Thoracic aorta (tissue), 2 donors: ENCODE measurements around the gene VASN. TPM values are rescaled to one million over a fixed set of nuclear protein-coding genes. Genes with fewer than 3 reads are reported as not detected.

Experiments used
- ATAC-seq: fragments of 150-250 bp; one replicate; pipeline ENCODE4 v1.8.0; 2017; ENCODE audit warnings: low read depth; ENCODE audit not compliant: insufficient number of reproducible peaks, low FRiP score
- DNase-seq: peaks from one replicate; pipeline ENCODE4 v3.0.0-alpha.2; 2020; ENCODE audit warnings: low spot score
- H3K27ac ChIP-seq, 2 donors: fragments of 200-600 bp; sonication (generic); 1 replicate in 1 of 2; 2 replicates in 1 of 2; pipeline ENCODE4 v1.5.1; 2016; ENCODE audit warnings: mild to moderate bottlenecking in 2 of 2, moderate library complexity in 2 of 2
- H3K27me3 ChIP-seq: fragments of 200-600 bp; sonication (generic); replicated peaks from 2 replicates; pipeline ENCODE4 v1.6.0; 2016; ENCODE audit warnings: mild to moderate bottlenecking; ENCODE audit not compliant: insufficient read depth
- H3K36me3 ChIP-seq: fragments of 200-600 bp; sonication (generic); one replicate; pipeline ENCODE4 v1.5.1; 2016
- H3K4me1 ChIP-seq, 2 donors: fragments of 200-600 bp; sonication (generic); 1 replicate in 1 of 2; 2 replicates in 1 of 2; pipeline versions ENCODE4 v1.5.1 to v1.6.0; 2016; ENCODE audit warnings: low read depth in 2 of 2, mild to moderate bottlenecking in 1 of 2; ENCODE audit not compliant: control insufficient read depth in 1 of 2
- H3K4me3 ChIP-seq: fragments of 200-600 bp; sonication (generic); 2 replicates; pipeline ENCODE4 v1.5.1; 2016; ENCODE audit warnings: mild to moderate bottlenecking
- H3K9me3 ChIP-seq: fragments of 200-600 bp; sonication (generic); 2 replicates; pipeline ENCODE4 v1.5.1; 2016
- CTCF ChIP-seq: fragments of 200-600 bp; sonication (generic); IDR thresholded peaks from one replicate; pipeline ENCODE4 v1.5.1; 2019; ENCODE audit warnings: antibody characterized with exemption
- total RNA-seq, 2 donors: library from RNA; depleted of rRNA; stranded (reverse); fragments of >200 nt; gene quantifications; one replicate each; pipeline versions ENCODE4 v1.1.0 to v1.2.3, GENCODE V29; 2016

The VASN gene
- total RNA-seq, 2 donors from 2014 or later, result 197 to 217 TPM

- Histone ChIP-seq H3K27me3 (no peaks in the 10 kb centered on the region), H3K27ac (peak overlapping the region; percentile 94 to 99), H3K4me3 (no peak overlapping the region), H3K36me3 (no peaks in the 10 kb centered on the region), H3K9me3 (no peaks in the 10 kb centered on the region), H3K4me1 (peaks cover 59 to 84% of the 10 kb centered on the region in 2 donors)
- ATAC-seq (no peak), DNase-seq (no peak)
- TF ChIP-seq CTCF, result no peak
Measured at GRCh38 chr16:4389051-4389955, 17.7 kb downstream of the VASN start.

- DNase-seq (no peak), ATAC-seq (no peak)
- no peaks in the 10 kb centered on the region for H3K36me3 ChIP-seq
- H3K4me3 ChIP-seq, result no peak overlapping the region
- H3K27me3 ChIP-seq, result no peaks in the 10 kb centered on the region
- no peaks in the 10 kb centered on the region for H3K9me3 ChIP-seq
- H3K4me1 ChIP-seq, result peaks cover 53 to 72% of the 10 kb centered on the region in 2 donors
- peak overlapping the region; percentile 94 to 99 for H3K27ac ChIP-seq
- TF ChIP-seq CTCF, result no peak
Measured at GRCh38 chr16:4390266-4391260, 18.9 kb downstream of the VASN start.

- Histone ChIP-seq H3K27ac (peak overlapping the region; percentile 94 to 99), H3K4me3 (no peak overlapping the region), H3K4me1 (peaks cover 41 to 59% of the 10 kb centered on the region in 2 donors), H3K9me3 (no peaks in the 10 kb centered on the region), H3K27me3 (no peaks in the 10 kb centered on the region), H3K36me3 (no peaks in the 10 kb centered on the region)
- ATAC-seq (no peak), DNase-seq (no peak)
- TF ChIP-seq CTCF, result no peak
Measured at GRCh38 chr16:4391631-4392381, 20.2 kb downstream of the VASN start.

GRCh38 chr16:4392382-4393239 is 21.0 kb downstream of the VASN start:
- TF ChIP-seq CTCF, result no peak
- Histone ChIP-seq H3K9me3 (no peaks in the 10 kb centered on the region), H3K36me3 (no peaks in the 10 kb centered on the region), H3K4me3 (no peak overlapping the region), H3K4me1 (peaks cover 33 to 51% of the 10 kb centered on the region in 2 donors), H3K27ac (peak overlapping the region; percentile 94 to 99), H3K27me3 (no peaks in the 10 kb centered on the region)
- DNase-seq (no peak), ATAC-seq (peak; percentile 22)
